Muscle layer of colon (tissue), 2 donors: Measurements from ENCODE around the gene EVC.

Source experiments
- H3K27ac ChIP-seq: one replicate; pipeline ENCODE4 v1.7.0; 2013; ENCODE audit warnings: low read depth, mild to moderate bottlenecking, low read length, moderate library complexity
- H3K27me3 ChIP-seq, 2 donors: one replicate each; pipeline ENCODE4 v1.7.0; 2013; ENCODE audit warnings: low read length in 2 of 2, mild to moderate bottlenecking in 2 of 2; ENCODE audit not compliant: insufficient read depth in 2 of 2, control insufficient read depth in 1 of 2
- H3K36me3 ChIP-seq: one replicate; pipeline ENCODE4 v1.7.0; 2013; ENCODE audit warnings: mild to moderate bottlenecking, low read length; ENCODE audit not compliant: insufficient read depth
- H3K4me1 ChIP-seq: one replicate; pipeline ENCODE4 v1.7.0; 2013; ENCODE audit warnings: mild to moderate bottlenecking, low read length; ENCODE audit not compliant: insufficient read depth
- H3K4me3 ChIP-seq, 2 donors: one replicate each; pipeline ENCODE4 v1.7.0; 2013; ENCODE audit warnings: low read length in 2 of 2, low read depth in 1 of 2, mild to moderate bottlenecking in 1 of 2, moderate library complexity in 1 of 2
- H3K9ac ChIP-seq: one replicate; pipeline ENCODE4 v1.7.0; 2013; ENCODE audit warnings: low read length
- H3K9me3 ChIP-seq: one replicate; pipeline ENCODE4 v1.7.0; 2013; ENCODE audit warnings: mild to moderate bottlenecking, low read length
- donor health status: abdominal sarcoma.
- donor health status: Adenocarcinoma of cecum.

Gene EVC

DNA sequence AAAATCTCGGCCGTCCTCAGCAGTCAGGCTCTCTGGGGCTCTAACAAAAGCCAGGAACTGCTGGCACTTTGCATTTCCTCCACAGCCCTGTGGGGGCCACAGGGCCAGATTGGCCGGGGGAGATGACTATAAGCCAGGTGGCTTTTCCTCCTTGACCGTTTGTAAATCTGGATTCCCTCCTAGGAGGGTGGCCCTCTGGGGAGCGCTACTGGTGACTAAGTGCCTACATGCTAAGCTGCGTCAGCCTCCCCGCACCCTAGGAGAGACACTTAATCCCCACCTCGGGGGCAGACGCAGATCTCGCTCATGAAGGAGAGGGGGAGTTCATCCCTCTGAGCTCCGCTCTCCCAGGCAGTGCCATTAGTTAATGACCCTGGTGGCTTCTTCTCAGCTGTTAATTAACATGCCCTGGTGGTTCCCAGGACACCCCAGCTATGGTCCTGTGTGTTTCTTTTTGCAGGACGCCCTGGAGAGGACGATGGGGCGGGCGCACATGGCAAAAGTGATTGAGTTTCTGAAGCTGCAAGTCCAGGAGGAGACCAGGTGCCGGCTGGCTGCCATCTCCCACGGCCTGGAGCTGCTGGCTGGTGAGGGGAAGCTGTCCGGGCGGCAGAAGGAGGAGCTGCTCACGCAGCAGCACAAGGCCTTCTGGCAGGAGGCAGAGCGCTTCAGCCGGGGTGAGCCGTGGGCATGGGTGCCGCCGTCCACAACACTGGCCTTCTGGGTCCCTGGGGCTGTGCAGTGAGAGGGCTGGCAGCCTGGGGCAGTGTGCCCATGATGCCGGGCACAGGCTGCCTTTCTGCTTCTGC is 41.6 kb downstream of the EVC start:
- no peaks in the 10 kb centered on the region for H3K27me3 ChIP-seq
- peaks cover 4% of the 10 kb centered on the region for H3K4me1 ChIP-seq
- H3K36me3 ChIP-seq: peaks cover 56% of the 10 kb centered on the region
- H3K9me3 ChIP-seq: no peaks in the 10 kb centered on the region
- no peak overlapping the region for H3K27ac ChIP-seq
- H3K4me3 ChIP-seq: no peak overlapping the region
- H3K9ac ChIP-seq: no peak overlapping the region

DNA sequence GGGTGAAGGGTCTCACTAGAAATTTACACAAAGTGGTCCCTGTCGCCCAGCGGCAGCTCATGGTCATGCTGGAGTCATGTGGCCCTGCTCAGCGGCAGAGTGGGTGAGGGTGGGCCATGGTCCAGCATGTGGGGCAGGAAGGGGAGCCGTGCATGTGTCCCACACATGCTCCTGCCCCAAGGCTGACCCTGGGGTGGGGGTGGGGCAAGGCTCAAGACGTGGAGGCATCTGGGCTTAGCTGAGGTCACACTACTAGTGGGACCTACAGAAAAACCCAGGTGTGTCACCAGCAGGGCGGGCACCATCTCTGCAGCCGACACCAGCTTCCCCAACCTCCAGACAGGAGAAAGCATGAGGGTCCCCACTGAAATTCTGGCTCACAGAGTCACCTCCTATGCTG is 42.4 kb downstream of the EVC start:
- no peak overlapping the region for H3K4me3 ChIP-seq
- H3K9me3 ChIP-seq: no peaks in the 10 kb centered on the region
- H3K9ac ChIP-seq: no peak overlapping the region
- H3K27ac ChIP-seq: no peak overlapping the region
- H3K27me3 ChIP-seq: no peaks in the 10 kb centered on the region
- H3K4me1 ChIP-seq: no peaks in the 10 kb centered on the region
- peaks cover 64% of the 10 kb centered on the region for H3K36me3 ChIP-seq

DNA sequence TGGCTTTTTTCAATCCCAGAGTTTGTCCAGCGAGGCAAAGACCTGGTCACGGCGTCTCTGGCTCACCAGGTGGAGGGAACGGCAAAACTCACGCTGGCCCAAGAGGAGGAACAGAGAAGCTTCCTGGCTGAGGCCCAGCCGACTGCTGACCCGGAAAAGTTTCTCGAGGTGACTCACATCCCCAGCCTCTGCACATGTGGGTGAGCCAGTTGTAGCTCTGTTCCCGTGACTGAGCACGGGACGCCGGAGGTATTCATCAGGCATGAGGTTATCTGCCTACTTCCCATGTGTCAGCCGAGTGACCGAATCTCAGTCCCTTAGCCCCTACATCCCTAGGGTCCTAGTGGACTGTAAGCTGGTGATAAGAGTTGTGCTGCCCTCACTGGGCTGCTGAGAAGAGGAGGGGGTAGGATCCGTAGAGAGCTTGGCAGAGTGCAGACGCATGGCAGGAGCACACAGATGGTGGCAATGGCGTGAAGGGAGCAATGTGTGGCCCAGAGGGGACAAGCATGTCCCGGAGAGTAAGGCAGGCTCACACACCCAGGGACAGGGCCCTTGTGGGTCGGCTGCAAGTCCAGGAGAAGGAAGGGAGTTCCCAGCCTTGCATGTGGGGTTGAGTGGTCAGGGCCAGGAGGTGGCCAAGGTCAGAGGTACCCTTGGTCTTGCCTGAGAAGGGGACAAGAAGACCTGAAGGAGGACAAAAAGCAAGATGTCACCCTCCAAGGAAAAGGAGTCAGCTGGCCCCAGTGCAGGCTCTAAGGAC is 42.9 kb downstream of the EVC start:
- Histone ChIP-seq H3K4me3 (no peak overlapping the region), H3K9ac (no peak overlapping the region), H3K9me3 (no peaks in the 10 kb centered on the region), H3K27me3 (no peaks in the 10 kb centered on the region), H3K4me1 (no peaks in the 10 kb centered on the region), H3K36me3 (peaks cover 61% of the 10 kb centered on the region), H3K27ac (no peak overlapping the region)

DNA sequence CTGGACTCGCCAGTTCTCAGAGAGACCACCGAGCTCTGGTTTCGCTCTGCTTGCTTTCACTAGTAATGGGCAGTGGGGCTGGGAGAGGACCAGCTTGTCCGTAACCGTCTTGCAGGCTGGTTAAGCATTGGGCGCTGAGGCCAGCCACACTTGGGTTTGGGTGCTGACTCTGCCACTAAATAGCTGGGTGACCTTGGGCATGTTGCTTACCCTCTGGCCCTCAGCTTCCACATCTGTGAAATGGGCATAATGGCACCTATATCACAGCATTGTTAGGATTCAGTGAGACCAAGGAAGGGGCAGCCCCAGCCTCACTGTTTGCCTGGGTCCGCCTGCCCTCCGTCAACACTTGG is 43.5 kb downstream of the EVC start:
- H3K27ac ChIP-seq: no peak overlapping the region
- H3K36me3 ChIP-seq: peaks cover 59% of the 10 kb centered on the region
- no peaks in the 10 kb centered on the region for H3K27me3 ChIP-seq
- no peak overlapping the region for H3K9ac ChIP-seq
- no peaks in the 10 kb centered on the region for H3K9me3 ChIP-seq
- H3K4me1 ChIP-seq: no peaks in the 10 kb centered on the region
- no peak overlapping the region for H3K4me3 ChIP-seq

DNA sequence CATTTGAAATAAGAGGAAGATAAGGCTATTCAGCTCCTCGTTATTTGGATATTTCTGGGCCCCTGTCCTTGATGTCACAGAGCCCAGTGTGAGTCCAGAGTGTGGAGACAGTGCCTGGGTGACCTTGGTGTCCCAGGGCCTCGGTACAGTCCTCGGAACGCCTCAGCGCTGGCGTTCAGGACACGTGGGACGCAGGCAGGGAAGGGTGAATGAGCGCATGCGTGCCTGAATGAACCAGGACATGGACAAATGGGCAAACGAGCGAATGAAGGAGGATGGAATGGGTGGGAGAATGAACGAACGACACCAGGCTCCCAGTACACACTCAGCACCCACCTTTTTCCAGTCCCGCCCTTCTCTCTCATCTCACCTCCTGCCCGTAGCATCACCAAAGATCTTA is 44.2 kb downstream of the EVC start:
- Histone ChIP-seq H3K4me1 (no peaks in the 10 kb centered on the region), H3K27ac (no peak overlapping the region), H3K27me3 (no peaks in the 10 kb centered on the region), H3K4me3 (no peak overlapping the region), H3K9me3 (no peaks in the 10 kb centered on the region), H3K9ac (no peak overlapping the region), H3K36me3 (peaks cover 59% of the 10 kb centered on the region)

DNA sequence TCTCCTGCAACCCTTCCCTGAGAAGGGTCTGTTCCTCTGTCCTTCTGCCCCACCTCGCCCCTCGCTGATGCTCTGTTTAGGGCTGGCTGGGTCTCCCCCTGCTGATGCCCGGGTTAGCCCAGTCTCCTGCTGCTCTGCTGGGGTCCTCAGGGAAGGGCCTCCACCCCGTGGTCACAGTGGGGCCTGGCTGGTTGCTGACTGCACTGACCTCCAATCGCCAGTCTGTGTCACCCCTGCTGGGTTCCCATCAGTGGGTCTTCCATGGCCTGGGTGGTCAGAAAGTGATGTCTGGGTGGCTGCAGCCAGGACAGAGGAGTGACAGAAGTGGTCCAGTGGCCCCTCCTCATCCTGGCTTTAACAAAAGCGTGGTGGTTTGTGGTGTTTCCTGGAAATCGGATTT is 44.7 kb downstream of the EVC start:
- Histone ChIP-seq H3K4me1 (no peaks in the 10 kb centered on the region), H3K4me3 (no peak overlapping the region), H3K9me3 (no peaks in the 10 kb centered on the region), H3K9ac (no peak overlapping the region), H3K27me3 (no peaks in the 10 kb centered on the region), H3K27ac (no peak overlapping the region), H3K36me3 (peaks cover 59% of the 10 kb centered on the region)

DNA sequence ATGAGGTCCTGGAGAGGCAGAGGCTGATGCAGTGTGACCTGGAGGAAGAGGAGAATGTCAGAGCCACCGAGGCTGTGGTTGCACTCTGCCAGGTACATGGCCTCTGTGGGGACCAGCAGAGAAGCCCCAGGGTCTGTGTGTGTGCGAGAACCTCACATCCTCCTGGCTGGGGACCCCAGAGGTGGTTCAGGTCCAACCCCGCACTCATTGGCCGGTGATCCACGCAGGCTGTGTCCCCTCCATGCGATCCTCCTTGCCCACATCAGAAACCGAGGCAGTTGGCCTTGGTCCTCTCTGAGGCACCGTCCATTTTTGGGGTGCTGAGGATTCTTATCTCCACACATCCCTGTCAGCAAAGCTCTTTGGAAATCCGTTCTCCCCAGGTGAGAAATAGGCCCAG is 45.3 kb downstream of the EVC start:
- Histone ChIP-seq H3K4me3 (no peak overlapping the region), H3K27me3 (no peaks in the 10 kb centered on the region), H3K9ac (no peak overlapping the region), H3K9me3 (no peaks in the 10 kb centered on the region), H3K4me1 (no peaks in the 10 kb centered on the region), H3K27ac (no peak overlapping the region), H3K36me3 (peaks cover 56% of the 10 kb centered on the region)

DNA sequence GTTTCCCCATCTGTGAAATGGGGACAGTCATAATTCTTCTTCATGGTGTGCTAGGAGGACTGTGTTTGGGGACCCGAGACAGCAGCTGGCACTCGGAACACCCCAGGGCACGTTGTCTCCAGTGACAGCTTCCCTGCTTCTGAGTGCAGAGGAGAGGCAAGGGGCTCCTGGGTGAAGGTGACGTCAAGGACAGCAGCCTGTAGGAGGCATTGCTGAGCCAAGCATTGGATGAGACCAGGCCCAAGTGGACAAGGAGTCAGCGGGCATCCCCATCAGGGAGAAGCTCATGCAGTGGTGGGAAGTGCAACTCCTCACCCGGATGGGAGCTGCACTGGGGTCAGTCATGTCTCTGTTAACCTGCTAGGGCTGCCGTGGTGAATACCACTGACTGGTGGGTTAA is 46.1 kb downstream of the EVC start:
- no peaks in the 10 kb centered on the region for H3K4me1 ChIP-seq

DNA sequence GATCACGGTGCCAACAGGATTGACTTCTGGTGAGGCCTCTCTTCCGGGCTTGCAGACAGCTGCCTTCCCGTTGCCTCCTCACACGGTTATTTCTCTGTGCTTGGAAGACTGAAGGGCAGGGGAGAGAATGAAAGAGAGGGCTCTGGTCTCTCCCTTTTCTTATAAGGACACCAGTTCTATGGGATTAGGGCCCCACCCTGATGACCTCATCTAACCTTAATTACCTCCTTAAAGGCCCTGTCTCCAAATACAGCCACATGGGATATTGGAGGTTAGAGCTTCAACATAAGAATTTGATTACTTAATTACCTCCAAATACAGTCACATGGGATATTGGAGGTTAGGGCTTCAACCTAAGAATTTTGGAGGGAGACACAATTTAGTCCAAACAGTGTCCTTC is 46.5 kb downstream of the EVC start:
- no peak overlapping the region for H3K4me3 ChIP-seq
- H3K27ac ChIP-seq: no peak overlapping the region
- H3K36me3 ChIP-seq: peaks cover 54% of the 10 kb centered on the region
- no peaks in the 10 kb centered on the region for H3K4me1 ChIP-seq
- H3K27me3 ChIP-seq: no peaks in the 10 kb centered on the region
- H3K9ac ChIP-seq: no peak overlapping the region
- no peaks in the 10 kb centered on the region for H3K9me3 ChIP-seq

More for the DNA sequence above, 46.1 kb downstream of the EVC start:
- H3K36me3 ChIP-seq: peaks cover 54% of the 10 kb centered on the region
- no peak overlapping the region for H3K9ac ChIP-seq
- no peaks in the 10 kb centered on the region for H3K9me3 ChIP-seq
- H3K27me3 ChIP-seq: no peaks in the 10 kb centered on the region
- no peak overlapping the region for H3K27ac ChIP-seq
- H3K4me3 ChIP-seq: no peak overlapping the region

DNA sequence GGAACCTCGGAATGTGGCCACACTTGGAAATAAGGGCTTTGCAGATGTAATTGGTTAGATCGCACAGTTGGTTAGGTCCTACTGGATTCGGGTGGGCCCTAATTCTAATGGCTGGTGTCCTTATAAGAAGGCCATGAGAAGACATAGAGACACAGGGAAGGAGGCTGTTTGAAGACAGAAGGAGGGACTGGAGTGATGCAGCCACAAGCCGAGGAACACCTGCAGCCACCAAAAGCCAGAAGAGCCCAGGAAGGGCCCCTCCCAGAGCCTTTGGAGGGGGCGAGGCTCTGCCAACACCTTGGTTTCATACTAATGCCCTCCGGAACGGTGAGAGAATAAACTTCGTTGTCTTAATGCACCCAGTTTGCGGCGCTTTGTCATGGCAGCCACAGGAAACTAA is 47.0 kb downstream of the EVC start:
- no peaks in the 10 kb centered on the region for H3K4me1 ChIP-seq
- no peaks in the 10 kb centered on the region for H3K27me3 ChIP-seq
- peaks cover 53% of the 10 kb centered on the region for H3K36me3 ChIP-seq
- no peaks in the 10 kb centered on the region for H3K9me3 ChIP-seq
- H3K27ac ChIP-seq: no peak overlapping the region
- H3K4me3 ChIP-seq: no peak overlapping the region
- H3K9ac ChIP-seq: no peak overlapping the region

DNA sequence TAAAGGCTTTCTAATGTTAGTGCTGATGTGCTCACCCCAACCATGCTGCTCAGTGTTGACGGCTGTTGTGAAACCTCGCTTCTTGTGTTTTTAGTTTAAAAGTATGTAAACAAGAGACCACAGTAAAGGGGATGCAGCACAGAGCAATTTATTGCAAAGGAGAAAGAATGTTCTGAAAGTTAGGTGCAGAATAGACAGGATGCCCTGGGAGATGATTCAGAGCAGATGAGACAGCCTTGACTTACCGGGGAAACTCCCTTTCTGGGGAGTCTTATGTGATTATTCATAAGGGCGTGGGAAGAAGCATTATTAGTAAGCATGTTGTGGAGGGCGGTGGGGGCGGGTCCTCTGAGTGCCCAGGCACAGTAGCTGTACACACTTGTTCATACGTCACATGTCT is 47.7 kb downstream of the EVC start:
- Histone ChIP-seq H3K4me1 (no peaks in the 10 kb centered on the region), H3K9me3 (no peaks in the 10 kb centered on the region), H3K9ac (no peak overlapping the region), H3K36me3 (peaks cover 45% of the 10 kb centered on the region), H3K27ac (no peak overlapping the region), H3K27me3 (no peaks in the 10 kb centered on the region), H3K4me3 (no peak overlapping the region)
